ENCODE results near the gene DUS1L. TPM values are rescaled to one million over a fixed set of nuclear protein-coding genes. Genes with fewer than 3 reads are reported as not detected.

The DUS1L gene
- total RNA-seq, 1 donor from 2014 or later, result 72.4 TPM

- intact Hi-C loops (cut with DNase I), result no loop called here
- no peaks in the 10 kb centered on the region for H3K36me3 ChIP-seq
- H3K27ac ChIP-seq, result peak overlapping the region; percentile 80
- TF ChIP-seq POLR2A (IDR thresholded peaks at IDR 0.05) (no peak), CTCF (IDR thresholded peaks at IDR 0.05) (no peak), POLR2AphosphoS5 (IDR thresholded peaks at IDR 0.05; ENCODE audit: insufficient read depth in 1 of 2, low read depth in 1 of 2) (no peak)
- H3K4me3 ChIP-seq, result no peak overlapping the region
- H3K27me3 ChIP-seq, result no peaks in the 10 kb centered on the region
- no peak for DNase-seq (ENCODE audit: extremely low spot score in 2 of 2)
- no peaks in the 10 kb centered on the region for H3K9me3 ChIP-seq
- H3K4me1 ChIP-seq, result peaks cover 62% of the 10 kb centered on the region
Observed at GRCh38 chr17:82105417-82105881, 39.8 kb upstream of the DUS1L start.

- intact Hi-C loops (cut with DNase I), result no loop called here
- H3K27ac ChIP-seq, result peak overlapping the region; percentile 80
- H3K27me3 ChIP-seq, result no peaks in the 10 kb centered on the region
- no peak for DNase-seq (ENCODE audit: extremely low spot score in 2 of 2)
- TF ChIP-seq POLR2A (IDR thresholded peaks at IDR 0.05) (no peak), CTCF (IDR thresholded peaks at IDR 0.05) (no peak), POLR2AphosphoS5 (IDR thresholded peaks at IDR 0.05; ENCODE audit: insufficient read depth in 1 of 2, low read depth in 1 of 2) (no peak)
- H3K4me1 ChIP-seq, result peaks cover 68% of the 10 kb centered on the region
- no peaks in the 10 kb centered on the region for H3K36me3 ChIP-seq
- no peaks in the 10 kb centered on the region for H3K9me3 ChIP-seq
- H3K4me3 ChIP-seq, result no peak overlapping the region
Observed at GRCh38 chr17:82104797-82105416, 39.3 kb upstream of the DUS1L start.

- Histone ChIP-seq H3K4me1 (peaks cover 78% of the 10 kb centered on the region), H3K27ac (peak overlapping the region; percentile 80), H3K9me3 (no peaks in the 10 kb centered on the region), H3K36me3 (no peaks in the 10 kb centered on the region), H3K27me3 (no peaks in the 10 kb centered on the region), H3K4me3 (no peak overlapping the region)
- no peak for DNase-seq (ENCODE audit: extremely low spot score in 2 of 2)
- TF ChIP-seq POLR2A (IDR thresholded peaks at IDR 0.05), result no peak
- peak; percentile 56 to 63 for TF ChIP-seq POLR2AphosphoS5 (IDR thresholded peaks at IDR 0.05; ENCODE audit: insufficient read depth in 1 of 2, low read depth in 1 of 2)
- TF ChIP-seq CTCF (IDR thresholded peaks at IDR 0.05), result no peak
- intact Hi-C loops (cut with DNase I), result no loop called here
Observed at GRCh38 chr17:82103553-82104451, 38.2 kb upstream of the DUS1L start.

GRCh38 chr17:82101767-82102679 lies 36.4 kb upstream of the DUS1L start:
- peaks cover 77% of the 10 kb centered on the region for H3K4me1 ChIP-seq
- no peaks in the 10 kb centered on the region for H3K27me3 ChIP-seq
- DNase-seq (ENCODE audit: extremely low spot score in 2 of 2), result no peak

More at GRCh38 chr17:82101767-82102679, 36.4 kb upstream of the DUS1L start:
- Histone ChIP-seq H3K9me3 (no peaks in the 10 kb centered on the region), H3K27ac (peak overlapping the region; percentile 30), H3K36me3 (no peaks in the 10 kb centered on the region), H3K4me3 (no peak overlapping the region)
- TF ChIP-seq POLR2AphosphoS5 (IDR thresholded peaks at IDR 0.05; ENCODE audit: insufficient read depth in 1 of 2, low read depth in 1 of 2) (no peak), POLR2A (IDR thresholded peaks at IDR 0.05) (no peak), CTCF (IDR thresholded peaks at IDR 0.05) (no peak)
- intact Hi-C loops (cut with DNase I), result no loop called here
